ENCODE results near the gene ZNF264. TPM values are rescaled to one million over a fixed set of nuclear protein-coding genes. Genes with fewer than 3 reads are reported as not detected.

The ZNF264 gene
- total RNA-seq, 1 experiment from 2014 or later: 48.3 TPM

GRCh38 chr19:57245959-57246358, 54.7 kb downstream of the ZNF264 start:
- CTCF ChIA-PET: no interaction called here

GRCh38 chr19:57248646-57249045, 57.3 kb downstream of the ZNF264 start:
- Histone ChIP-seq H3K9me3 (ENCODE audit: control insufficient read depth, insufficient read depth, low read depth, low read length) (peaks cover 8% of the 10 kb centered on the region; the same call in 1 of the 2 replicates), H3K4me1 (ENCODE audit: control insufficient read depth, insufficient read depth, low read length) (no peaks in the 10 kb centered on the region), H3K4me3 (ENCODE audit: low read depth in 2 of 2, low read length in 2 of 2) (no peak overlapping the region), H3K27me3 (ENCODE audit: control insufficient read depth, insufficient read depth, low read length) (no peaks in the 10 kb centered on the region), H3K27ac (ENCODE audit: low read length) (no peak overlapping the region), H3K36me3 (ENCODE audit: control insufficient read depth, insufficient read depth, low read length) (peaks cover 30% of the 10 kb centered on the region)
- no peak for DNase-seq (ENCODE audit: low read depth, low spot score)
- in situ Hi-C loops (cut with HindIII; ENCODE audit: low pct_unique_long_range_greater_than_20kb, low sequenced_read_pairs): no loop called here
- ChIA-PET POLR2A (no interaction called here), CTCF (no interaction called here)
- no peak for ATAC-seq
- no TSS peak for BruUV-seq (replicated peaks)
- TF ChIP-seq POLR2AphosphoS5 (IDR thresholded peaks at IDR 0.05; ENCODE audit: low read depth, low read length) (no peak), TCF7L2 (IDR thresholded peaks at IDR 0.05; ENCODE audit: low read depth, low read length) (no peak), SIN3A (IDR thresholded peaks at IDR 0.05; ENCODE audit: borderline replicate concordance, insufficient read depth, low read depth, low read length) (no peak)
- intact Hi-C loops (cut with micrococcal nuclease; ENCODE audit: unreplicated experiment): no loop called here

More at GRCh38 chr19:57245959-57246358, 54.7 kb downstream of the ZNF264 start:
- intact Hi-C loops (cut with micrococcal nuclease; ENCODE audit: unreplicated experiment): no loop called here
- Histone ChIP-seq H3K4me3 (ENCODE audit: low read depth in 2 of 2, low read length in 2 of 2) (no peak overlapping the region), H3K27ac (ENCODE audit: low read length) (no peak overlapping the region), H3K9me3 (ENCODE audit: control insufficient read depth, insufficient read depth, low read depth, low read length) (peaks cover under 1% of the 10 kb centered on the region; the same call in 1 of the 2 replicates), H3K36me3 (ENCODE audit: control insufficient read depth, insufficient read depth, low read length) (peaks cover 14% of the 10 kb centered on the region), H3K27me3 (ENCODE audit: control insufficient read depth, insufficient read depth, low read length) (no peaks in the 10 kb centered on the region), H3K4me1 (ENCODE audit: control insufficient read depth, insufficient read depth, low read length) (peaks cover 13% of the 10 kb centered on the region)
- BruUV-seq (replicated peaks): no TSS peak
- ATAC-seq (no peak), DNase-seq (ENCODE audit: low read depth, low spot score) (no peak)
- in situ Hi-C loops (cut with HindIII; ENCODE audit: low pct_unique_long_range_greater_than_20kb, low sequenced_read_pairs): no loop called here
- TF ChIP-seq POLR2AphosphoS5 (IDR thresholded peaks at IDR 0.05; ENCODE audit: low read depth, low read length) (no peak), TCF7L2 (IDR thresholded peaks at IDR 0.05; ENCODE audit: low read depth, low read length) (no peak), CTCF (IDR thresholded peaks at IDR 0.05) (no peak), REST (IDR thresholded peaks at IDR 0.05; ENCODE audit: insufficient read depth in 1 of 2, low read depth in 2 of 2, low read length in 1 of 2) (no peak), SIN3A (IDR thresholded peaks at IDR 0.05; ENCODE audit: borderline replicate concordance, insufficient read depth, low read depth, low read length) (no peak)
- POLR2A ChIA-PET: no interaction called here

- no TSS peak for BruUV-seq (replicated peaks)
- POLR2A ChIA-PET: no interaction called here
- Histone ChIP-seq H3K36me3 (ENCODE audit: control insufficient read depth, insufficient read depth, low read length) (peaks cover 30% of the 10 kb centered on the region), H3K4me3 (ENCODE audit: low read depth in 2 of 2, low read length in 2 of 2) (no peak overlapping the region), H3K4me1 (ENCODE audit: control insufficient read depth, insufficient read depth, low read length) (no peaks in the 10 kb centered on the region), H3K9me3 (ENCODE audit: control insufficient read depth, insufficient read depth, low read depth, low read length) (peaks cover 11% of the 10 kb centered on the region; the same call in 1 of the 2 replicates), H3K27ac (ENCODE audit: low read length) (no peak overlapping the region), H3K27me3 (ENCODE audit: control insufficient read depth, insufficient read depth, low read length) (no peaks in the 10 kb centered on the region)
- DNase-seq (ENCODE audit: low read depth, low spot score) (no peak), ATAC-seq (no peak)
- intact Hi-C loops (cut with micrococcal nuclease; ENCODE audit: unreplicated experiment) (no loop called here), in situ Hi-C loops (cut with HindIII; ENCODE audit: low pct_unique_long_range_greater_than_20kb, low sequenced_read_pairs) (no loop called here)
- CTCF ChIA-PET: no interaction called here
- no peak for TF ChIP-seq TCF7L2 (IDR thresholded peaks at IDR 0.05; ENCODE audit: low read depth, low read length)
- TF ChIP-seq CTCF (IDR thresholded peaks at IDR 0.05): no peak
- TF ChIP-seq SIN3A (IDR thresholded peaks at IDR 0.05; ENCODE audit: borderline replicate concordance, insufficient read depth, low read depth, low read length): no peak
- TF ChIP-seq POLR2AphosphoS5 (IDR thresholded peaks at IDR 0.05; ENCODE audit: low read depth, low read length): no peak
- TF ChIP-seq REST (IDR thresholded peaks at IDR 0.05; ENCODE audit: insufficient read depth in 1 of 2, low read depth in 2 of 2, low read length in 1 of 2): no peak
Observed at GRCh38 chr19:57249329-57249728, 58.0 kb downstream of the ZNF264 start.
